ENCODE measurements around the gene DNAH9.

Gene DNAH9

DNA sequence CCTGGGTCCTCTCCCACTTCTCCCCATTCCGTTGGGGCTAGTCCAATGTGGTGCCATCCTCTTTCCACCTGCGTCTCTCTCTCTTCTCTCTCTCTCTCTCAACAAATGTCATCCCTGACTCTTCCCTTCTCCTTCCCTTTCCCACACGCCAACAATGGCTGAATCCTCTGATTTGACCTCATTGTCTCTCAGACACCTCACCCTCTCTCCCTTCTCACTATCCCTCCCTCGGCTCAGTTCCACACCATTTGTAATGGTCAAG lies 399.6 kb downstream of the DNAH9 start:
- TF ChIP-seq, protein P1, sequence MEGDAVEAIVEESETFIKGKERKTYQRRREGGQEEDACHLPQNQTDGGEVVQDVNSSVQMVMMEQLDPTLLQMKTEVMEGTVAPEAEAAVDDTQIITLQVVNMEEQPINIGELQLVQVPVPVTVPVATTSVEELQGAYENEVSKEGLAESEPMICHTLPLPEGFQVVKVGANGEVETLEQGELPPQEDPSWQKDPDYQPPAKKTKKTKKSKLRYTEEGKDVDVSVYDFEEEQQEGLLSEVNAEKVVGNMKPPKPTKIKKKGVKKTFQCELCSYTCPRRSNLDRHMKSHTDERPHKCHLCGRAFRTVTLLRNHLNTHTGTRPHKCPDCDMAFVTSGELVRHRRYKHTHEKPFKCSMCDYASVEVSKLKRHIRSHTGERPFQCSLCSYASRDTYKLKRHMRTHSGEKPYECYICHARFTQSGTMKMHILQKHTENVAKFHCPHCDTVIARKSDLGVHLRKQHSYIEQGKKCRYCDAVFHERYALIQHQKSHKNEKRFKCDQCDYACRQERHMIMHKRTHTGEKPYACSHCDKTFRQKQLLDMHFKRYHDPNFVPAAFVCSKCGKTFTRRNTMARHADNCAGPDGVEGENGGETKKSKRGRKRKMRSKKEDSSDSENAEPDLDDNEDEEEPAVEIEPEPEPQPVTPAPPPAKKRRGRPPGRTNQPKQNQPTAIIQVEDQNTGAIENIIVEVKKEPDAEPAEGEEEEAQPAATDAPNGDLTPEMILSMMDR (IDR thresholded peaks at IDR 0.05; ENCODE audit: control extremely low read depth, extremely low read depth, low read depth, missing control alignments), result no peak
- CTCF ChIA-PET, result interaction anchor here (0.9 to 1.0 kb wide), 2 partner anchors 10 to 18 kb away, joined by 4 to 5 read pairs; no protein-coding TSS in a partner anchor
- no peak for DNase-seq (ENCODE audit: extremely low spot score)
- POLR2A ChIA-PET, result interaction anchor here (1.0 to 1.3 kb wide), 3 partner anchors 22 to 1020 kb away, joined by 3 to 24 read pairs (median 7); partner anchors contain the start of genes ELAC2 and MAP2K4

DNA sequence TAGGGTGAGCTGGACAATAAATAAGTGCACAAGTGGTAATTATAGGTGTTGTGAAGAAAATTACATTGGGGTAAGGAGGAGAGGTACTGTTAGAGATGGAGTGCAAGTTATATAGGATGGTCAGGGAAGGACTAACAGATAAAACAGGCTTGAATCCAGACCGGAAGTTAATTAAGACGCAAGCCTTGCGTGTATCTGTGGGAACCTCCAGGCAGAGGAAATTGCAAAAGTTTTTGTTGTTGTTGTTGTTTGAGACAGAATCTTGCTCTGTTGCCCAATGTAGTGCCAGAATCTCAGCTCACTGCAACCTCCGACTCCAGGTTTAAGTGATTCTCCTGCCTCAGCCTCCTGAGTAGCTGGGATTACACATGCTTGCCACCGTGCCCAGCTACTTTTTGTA lies 401.4 kb downstream of the DNAH9 start:
- ChIA-PET POLR2A (no interaction called here), CTCF (interaction anchor here (0.7 kb wide), 1 partner anchor 21 kb away, joined by 3 read pairs; the partner anchor contains the start of gene MAP2K4)
- TF ChIP-seq, protein P1 (IDR thresholded peaks at IDR 0.05; ENCODE audit: control extremely low read depth, extremely low read depth, low read depth, missing control alignments), result no peak
- DNase-seq (ENCODE audit: extremely low spot score), result no peak

DNA sequence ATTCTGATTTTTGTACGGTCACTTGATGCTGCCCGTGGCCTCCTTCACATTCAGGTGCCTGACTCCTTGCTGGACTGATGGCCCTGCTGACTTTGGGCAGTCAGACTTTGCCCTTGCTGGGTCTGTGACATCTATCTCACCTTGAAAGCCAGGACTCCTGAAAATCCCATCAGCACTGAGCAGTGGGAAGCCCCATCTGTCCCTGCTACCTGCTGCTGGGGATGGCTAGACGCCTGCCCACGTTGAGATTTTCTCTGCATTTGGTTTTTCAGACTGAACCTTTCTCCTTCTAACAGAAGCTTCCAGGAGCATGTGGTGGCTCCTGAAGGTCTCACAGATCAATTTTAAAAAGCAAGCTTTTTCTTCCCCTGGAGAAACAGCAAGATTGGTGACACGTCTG lies 409.2 kb downstream of the DNAH9 start:
- CTCF ChIA-PET, result interaction anchor here (0.8 to 2.4 kb wide), 4 partner anchors 9 to 24 kb away, joined by 3 to 9 read pairs (median 4); partner anchors contain the start of gene ZNF18
- TF ChIP-seq, protein P1 (IDR thresholded peaks at IDR 0.05; ENCODE audit: control extremely low read depth, extremely low read depth, low read depth, missing control alignments), result no peak
- POLR2A ChIA-PET, result no interaction called here
- no peak for DNase-seq (ENCODE audit: extremely low spot score)

Measured in GM10248 (cell line).